T-helper 17 cell (primary cell): ENCODE data around the gene ZDHHC11. TPM values are rescaled to one million over a fixed set of nuclear protein-coding genes. Genes with fewer than 3 reads are reported as not detected.
"Not testable (repeated sequence)": the region's sequence is repeated elsewhere in the genome, so short reads cannot be mapped to it uniquely, and the experiment has no call there.

ENCODE experiments used
- ATAC-seq: fragments of 150-1000 bp; cut with Tn5 transposase; 2 replicates; pipeline ENCODE4 v1.10.0; 2021; ENCODE audit warnings: mild to moderate bottlenecking, moderate library complexity
- DNase-seq, 3 donors: peaks; one replicate each; pipeline versions ENCODE4 v3.0.0 to v3.0.0-alpha.2; 2020 to 2021
- H3K9me3 ChIP-seq: one replicate; pipeline ENCODE4 v1.7.0; 2013; ENCODE audit warnings: low read length, mild to moderate bottlenecking; ENCODE audit not compliant: control insufficient read depth, poor library complexity, severe bottlenecking
- H3K27ac Mint-ChIP-seq: one replicate; pipeline ENCODE4 v1.8.0; 2022; ENCODE audit warnings: mild to moderate bottlenecking, moderate library complexity, mixed read lengths
- H3K27me3 Mint-ChIP-seq: one replicate; pipeline ENCODE4 v1.8.0; 2022; ENCODE audit warnings: mixed read lengths
- H3K36me3 Mint-ChIP-seq: one replicate; pipeline ENCODE4 v1.8.0; 2022; ENCODE audit warnings: low read depth, mixed read lengths
- H3K4me1 Mint-ChIP-seq: one replicate; pipeline ENCODE4 v1.8.0; 2022; ENCODE audit warnings: mild to moderate bottlenecking, mixed read lengths
- H3K4me3 Mint-ChIP-seq: one replicate; pipeline ENCODE4 v1.8.0; 2022; ENCODE audit warnings: mild to moderate bottlenecking, moderate library complexity, mixed read lengths
- total RNA-seq, 4 donors: library from RNA in 2 of 4; stranded (reverse) in 2 of 4; gene quantifications; one replicate each; pipeline ENCODE4 v1.2.3 and lab custom pipeline; 2022 to 2026

ZDHHC11 gene
- total RNA-seq, 2 donors from 2014 or later: 27.7 to 37.1 TPM

DNA sequence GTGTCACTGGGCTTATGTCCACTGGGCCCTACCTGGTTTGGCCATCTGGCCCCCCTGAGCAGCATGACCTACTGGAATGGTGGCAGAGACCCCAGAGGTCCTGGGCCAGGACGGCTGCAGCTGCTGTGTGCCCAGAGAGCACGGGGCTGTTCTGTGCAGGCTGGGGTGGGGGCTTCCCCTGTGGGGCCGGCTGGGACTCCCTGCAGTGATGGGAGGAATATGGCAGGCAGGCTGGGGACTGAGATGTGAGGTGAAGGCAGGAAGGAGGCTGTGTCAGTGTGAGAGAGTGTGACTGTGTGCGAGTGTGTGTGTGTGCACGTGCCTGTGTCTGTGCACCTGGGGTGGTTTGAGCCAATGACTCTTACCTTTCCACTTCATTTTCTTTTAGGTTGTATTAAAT is 37.2 kb downstream of the ZDHHC11 start:
- ATAC-seq, H3K4me3 Mint-ChIP-seq, H3K27ac Mint-ChIP-seq, H3K9me3 ChIP-seq, H3K27me3 Mint-ChIP-seq, DNase-seq, H3K4me1 Mint-ChIP-seq, H3K36me3 Mint-ChIP-seq: not testable (repeated sequence)

DNA sequence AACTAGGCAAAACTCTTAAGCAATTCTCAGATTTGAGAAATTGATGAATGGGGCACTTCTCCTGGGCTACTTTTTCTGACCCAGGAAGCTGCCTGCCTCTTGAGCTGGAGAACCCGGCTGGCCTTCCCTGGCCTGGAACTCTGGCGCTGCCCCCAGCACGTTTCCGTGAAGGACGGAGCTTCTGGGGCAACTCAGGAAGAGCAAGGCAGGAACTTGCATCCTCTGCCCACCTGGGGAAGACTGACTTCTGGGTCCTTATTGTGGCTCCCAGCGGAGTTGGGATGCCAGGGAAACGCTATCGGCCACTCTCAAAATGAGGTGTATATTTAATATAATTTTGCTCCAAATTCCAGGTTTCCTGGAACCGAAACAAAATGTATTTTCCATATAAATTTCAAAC is 39.4 kb downstream of the ZDHHC11 start:
- H3K27ac Mint-ChIP-seq, H3K9me3 ChIP-seq, DNase-seq, H3K36me3 Mint-ChIP-seq, H3K27me3 Mint-ChIP-seq, ATAC-seq, H3K4me1 Mint-ChIP-seq, H3K4me3 Mint-ChIP-seq: not testable (repeated sequence)

DNA sequence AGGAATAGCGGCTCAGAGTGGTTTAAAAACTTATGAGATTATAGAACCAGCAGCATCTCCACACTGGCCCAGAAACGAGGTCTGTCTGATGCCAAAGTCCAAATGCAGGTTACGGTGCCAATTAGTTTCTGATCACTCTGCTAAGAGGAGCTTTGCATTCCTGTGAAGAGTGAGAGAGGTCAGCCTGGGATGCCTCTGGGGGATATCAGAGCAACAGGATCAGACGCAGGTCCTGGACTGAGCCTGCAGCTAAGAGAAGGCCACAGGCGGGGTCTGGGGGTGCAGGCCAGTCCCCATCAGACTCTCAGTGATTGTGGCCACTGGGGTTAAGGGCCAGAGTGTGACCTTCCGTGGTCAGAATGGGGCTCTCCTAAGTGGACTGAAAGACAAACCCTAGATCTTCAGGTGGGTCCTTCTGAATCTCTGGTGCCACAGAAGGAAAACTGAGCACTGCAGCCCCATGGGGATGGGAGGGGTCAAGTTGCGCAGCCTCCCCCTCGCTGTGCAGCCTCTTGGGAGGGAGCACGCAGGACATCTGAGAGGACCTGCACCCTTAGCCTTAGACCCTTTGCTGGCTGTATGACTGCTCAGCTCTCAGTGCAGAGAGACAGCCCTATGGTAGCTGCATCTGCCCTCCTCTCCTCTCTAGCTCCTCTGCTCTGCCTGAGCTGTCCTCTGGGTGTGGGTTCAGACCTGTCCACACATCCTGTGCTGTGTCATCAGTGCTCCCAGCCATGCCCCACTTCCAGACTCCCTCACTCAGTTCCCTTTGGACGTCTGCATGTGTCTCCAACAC is 42.9 kb downstream of the ZDHHC11 start:
- H3K27me3 Mint-ChIP-seq, H3K4me3 Mint-ChIP-seq, H3K9me3 ChIP-seq, ATAC-seq, H3K4me1 Mint-ChIP-seq, DNase-seq, H3K36me3 Mint-ChIP-seq, H3K27ac Mint-ChIP-seq: not testable (repeated sequence)

GRCh38 chr5:801472-801871 is 49.3 kb downstream of the ZDHHC11 start:
- Mint-ChIP-seq H3K4me3 (no peak overlapping the region), H3K36me3 (peaks cover 5% of the 10 kb centered on the region), H3K27ac (peak overlapping the region; percentile 67), H3K27me3 (no peaks in the 10 kb centered on the region), H3K4me1 (no peaks in the 10 kb centered on the region)
- ATAC-seq (no peak), DNase-seq (no peak)
- no peaks in the 10 kb centered on the region for H3K9me3 ChIP-seq

GRCh38 chr5:801055-801454 is 49.7 kb downstream of the ZDHHC11 start:
- H3K27me3 Mint-ChIP-seq, H3K9me3 ChIP-seq, DNase-seq, ATAC-seq, H3K36me3 Mint-ChIP-seq, H3K27ac Mint-ChIP-seq, H3K4me3 Mint-ChIP-seq, H3K4me1 Mint-ChIP-seq: not testable (repeated sequence)

DNA sequence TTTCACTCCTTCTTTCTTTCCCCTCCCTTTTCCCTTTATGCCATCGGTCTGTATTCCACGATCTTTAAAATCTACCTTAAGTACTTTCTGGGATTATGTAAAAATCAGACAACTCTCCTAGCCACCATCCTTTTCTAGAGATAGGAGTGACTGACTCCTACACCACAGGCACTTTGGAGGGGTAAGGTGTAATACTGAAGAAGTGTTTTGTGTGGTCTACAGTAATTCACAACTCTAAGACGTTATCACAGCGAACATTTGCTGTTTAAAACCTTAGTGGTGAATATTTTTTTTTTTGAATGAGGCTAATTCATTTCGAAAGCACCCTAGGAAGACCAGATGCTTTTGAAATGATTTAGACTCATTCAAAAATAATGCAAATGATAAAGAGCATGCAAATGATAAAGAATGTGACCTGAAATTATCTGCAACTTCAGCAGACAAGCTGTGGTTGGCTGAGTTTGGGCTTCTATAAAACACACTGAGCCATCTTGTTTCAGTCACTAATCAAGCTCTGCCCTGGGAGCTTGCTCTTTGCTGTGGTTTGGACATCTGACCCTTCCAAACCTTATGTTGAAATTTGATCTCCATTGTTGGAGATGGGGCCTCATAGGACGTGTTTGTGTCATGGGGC is 52.2 kb downstream of the ZDHHC11 start:
- ATAC-seq, H3K27ac Mint-ChIP-seq, H3K4me1 Mint-ChIP-seq, H3K36me3 Mint-ChIP-seq, H3K9me3 ChIP-seq, DNase-seq, H3K27me3 Mint-ChIP-seq, H3K4me3 Mint-ChIP-seq: not testable (repeated sequence)

GRCh38 chr5:797986-798385 is 52.8 kb downstream of the ZDHHC11 start:
- not testable (repeated sequence) for ATAC-seq, H3K27me3 Mint-ChIP-seq, DNase-seq, H3K9me3 ChIP-seq, H3K4me3 Mint-ChIP-seq, H3K4me1 Mint-ChIP-seq, H3K36me3 Mint-ChIP-seq, H3K27ac Mint-ChIP-seq

GRCh38 chr5:795873-796272 is 54.9 kb downstream of the ZDHHC11 start:
- not testable (repeated sequence) for ATAC-seq, H3K4me1 Mint-ChIP-seq, H3K27ac Mint-ChIP-seq, DNase-seq, H3K9me3 ChIP-seq, H3K27me3 Mint-ChIP-seq, H3K36me3 Mint-ChIP-seq, H3K4me3 Mint-ChIP-seq

- H3K27ac Mint-ChIP-seq, DNase-seq, H3K9me3 ChIP-seq, H3K36me3 Mint-ChIP-seq, H3K27me3 Mint-ChIP-seq, H3K4me1 Mint-ChIP-seq, H3K4me3 Mint-ChIP-seq, ATAC-seq: not testable (repeated sequence)
These were observed 55.8 kb downstream of the ZDHHC11 start for GRCh38 chr5:794948-795347.

GRCh38 chr5:788703-789102 is 62.1 kb downstream of the ZDHHC11 start:
- H3K9me3 ChIP-seq, ATAC-seq, H3K27ac Mint-ChIP-seq, H3K4me3 Mint-ChIP-seq, H3K36me3 Mint-ChIP-seq, DNase-seq, H3K27me3 Mint-ChIP-seq, H3K4me1 Mint-ChIP-seq: not testable (repeated sequence)

GRCh38 chr5:787857-788233 is 62.9 kb downstream of the ZDHHC11 start:
- H3K27me3 Mint-ChIP-seq, H3K36me3 Mint-ChIP-seq, ATAC-seq, H3K4me3 Mint-ChIP-seq, H3K9me3 ChIP-seq, DNase-seq, H3K27ac Mint-ChIP-seq, H3K4me1 Mint-ChIP-seq: not testable (repeated sequence)

DNA sequence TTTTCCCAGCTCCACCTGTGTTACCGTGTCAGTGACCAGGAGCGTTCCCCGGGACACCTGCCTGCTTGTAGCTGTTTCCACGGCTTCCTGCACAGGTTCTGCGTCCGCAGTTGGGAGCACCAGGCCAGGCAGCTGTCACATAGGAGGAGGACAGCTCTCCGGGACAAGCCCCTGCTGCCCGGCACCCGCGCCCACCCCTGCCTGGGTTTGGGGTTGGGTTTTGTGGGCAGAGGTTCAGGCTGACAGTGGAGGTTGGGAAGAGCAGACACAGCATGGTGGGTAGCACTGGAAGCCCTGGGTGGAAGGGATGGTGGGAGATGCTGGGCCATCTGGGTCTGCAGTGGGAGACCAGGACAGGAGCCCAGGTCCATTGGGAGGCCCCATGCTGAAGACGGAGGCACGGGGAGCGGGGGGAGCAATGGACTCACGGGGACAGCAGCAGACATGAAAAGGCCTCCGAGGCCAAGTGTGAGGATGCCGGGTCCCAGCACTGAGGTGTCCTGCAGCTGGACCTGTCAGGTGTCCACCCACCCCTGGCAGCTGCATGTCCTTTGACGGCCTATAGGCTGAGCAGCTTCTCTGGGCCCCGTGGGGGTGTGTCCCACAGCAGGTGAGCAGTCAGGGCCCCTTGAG is 63.4 kb downstream of the ZDHHC11 start:
- ATAC-seq: not testable (repeated sequence)

DNA sequence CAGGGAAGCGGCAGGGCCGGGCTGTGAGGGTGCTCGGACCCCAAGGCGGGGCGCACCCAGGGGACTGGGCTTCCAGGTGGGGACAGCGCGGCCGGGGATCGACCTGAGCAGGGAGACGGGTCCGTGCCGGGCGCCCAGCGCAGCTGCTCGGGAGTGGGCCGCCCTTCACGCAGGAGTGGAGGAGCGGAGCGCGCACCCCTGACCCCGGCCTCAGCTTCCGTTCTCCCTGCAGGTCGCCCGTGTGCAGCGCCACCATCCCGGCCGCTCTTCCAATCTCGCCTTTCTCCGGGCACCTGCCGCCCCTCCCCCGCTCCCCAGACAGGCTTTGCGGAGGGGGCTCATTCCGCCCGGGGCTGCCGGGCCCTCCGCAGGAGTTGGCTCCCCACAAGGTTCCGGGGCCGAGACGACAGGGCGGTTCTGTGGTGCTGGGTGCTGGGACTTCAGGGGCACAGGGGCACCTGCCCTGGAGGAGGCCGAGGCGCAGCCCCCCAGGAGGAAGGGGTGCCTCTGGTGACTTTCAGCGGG is 65.5 kb downstream of the ZDHHC11 start:
- H3K4me1 Mint-ChIP-seq, H3K9me3 ChIP-seq, H3K27me3 Mint-ChIP-seq, DNase-seq, H3K27ac Mint-ChIP-seq, H3K36me3 Mint-ChIP-seq: not testable (repeated sequence)
- ATAC-seq: peak; percentile 29
- H3K4me3 Mint-ChIP-seq: peak overlapping the region; percentile 86

More for the DNA sequence above, 63.4 kb downstream of the ZDHHC11 start:
- H3K36me3 Mint-ChIP-seq, H3K4me3 Mint-ChIP-seq, H3K9me3 ChIP-seq, H3K27me3 Mint-ChIP-seq, H3K27ac Mint-ChIP-seq, H3K4me1 Mint-ChIP-seq, DNase-seq: not testable (repeated sequence)
